ENCODE results near the gene PGAP6. TPM values are rescaled to one million over a fixed set of nuclear protein-coding genes. Genes with fewer than 3 reads are reported as not detected.

Gene PGAP6
- total RNA-seq, 1 donor from 2014 or later = 65.2 TPM

- H3K4me3 ChIP-seq = no peak overlapping the region
- H3K27ac ChIP-seq = no peak overlapping the region
- TF ChIP-seq CTCF (IDR thresholded peaks at IDR 0.05) = no peak
- H3K9me3 ChIP-seq = no peaks in the 10 kb centered on the region
- H3K4me1 ChIP-seq = peaks cover 20% of the 10 kb centered on the region
- H3K36me3 ChIP-seq = no peaks in the 10 kb centered on the region
- intact Hi-C loops (cut with DNase I) = no loop called here
- H3K27me3 ChIP-seq = no peaks in the 10 kb centered on the region
- ATAC-seq = no peak
- no peak for DNase-seq
Measured at GRCh38 chr16:321532-321931, 60.2 kb downstream of the PGAP6 start.

Other genes with a start within 250 kb of the PGAP6 start
- gene NPRL3, start 243.3 kb downstream of the PGAP6 start, total RNA-seq = 30.6 TPM
- not detected for gene HBZ, start 229.3 kb downstream of the PGAP6 start, total RNA-seq
- not detected for gene HBM, start 216.0 kb downstream of the PGAP6 start, total RNA-seq
- gene HBA2, start 209.1 kb downstream of the PGAP6 start, total RNA-seq = 248 TPM
- 241 TPM for gene HBA1, start 205.3 kb downstream of the PGAP6 start, total RNA-seq
- gene HBQ1, start 201.5 kb downstream of the PGAP6 start, total RNA-seq = not detected
- 78.8 TPM for gene LUC7L, start 152.5 kb downstream of the PGAP6 start, total RNA-seq
- gene FAM234A, start 147.2 kb downstream of the PGAP6 start, total RNA-seq = 56.0 TPM
- gene RGS11, start 106.0 kb downstream of the PGAP6 start, total RNA-seq = 7.8 TPM
- gene ARHGDIG, start 101.4 kb downstream of the PGAP6 start, total RNA-seq = 1.3 TPM
- gene PDIA2, start 98.8 kb downstream of the PGAP6 start, total RNA-seq = 0.96 TPM
- gene AXIN1, start 29.3 kb downstream of the PGAP6 start, total RNA-seq = 28.9 TPM
- gene MRPL28, start 11.4 kb downstream of the PGAP6 start, total RNA-seq = 39.0 TPM
- gene NME4, start 15.2 kb upstream of the PGAP6 start, total RNA-seq = 45.6 TPM
- 14.2 TPM for gene DECR2, start 19.9 kb upstream of the PGAP6 start, total RNA-seq
- 44.1 TPM for gene RAB11FIP3, start 43.7 kb upstream of the PGAP6 start, total RNA-seq
- gene CAPN15, start 145.7 kb upstream of the PGAP6 start, total RNA-seq = 45.2 TPM
- not detected for gene PRR35, start 178.4 kb upstream of the PGAP6 start, total RNA-seq
- 0.98 TPM for gene NHLRC4, start 185.0 kb upstream of the PGAP6 start, total RNA-seq
- gene PIGQ, start 188.0 kb upstream of the PGAP6 start, total RNA-seq = 59.4 TPM
- gene RAB40C, start 208.1 kb upstream of the PGAP6 start, total RNA-seq = 47.6 TPM
- 1.5 TPM for gene WFIKKN1, start 249.0 kb upstream of the PGAP6 start, total RNA-seq